Activated effector memory CD4-positive, alpha-beta T cell treated with Interleukin-2 at 50 U/mL for 16 hours (primary cell): Measurements from ENCODE around the gene HDAC3.

Source experiments
- DNase-seq: peaks from one replicate; pipeline ENCODE4 v3.0.0-alpha.2; 2020

Gene HDAC3

DNA sequence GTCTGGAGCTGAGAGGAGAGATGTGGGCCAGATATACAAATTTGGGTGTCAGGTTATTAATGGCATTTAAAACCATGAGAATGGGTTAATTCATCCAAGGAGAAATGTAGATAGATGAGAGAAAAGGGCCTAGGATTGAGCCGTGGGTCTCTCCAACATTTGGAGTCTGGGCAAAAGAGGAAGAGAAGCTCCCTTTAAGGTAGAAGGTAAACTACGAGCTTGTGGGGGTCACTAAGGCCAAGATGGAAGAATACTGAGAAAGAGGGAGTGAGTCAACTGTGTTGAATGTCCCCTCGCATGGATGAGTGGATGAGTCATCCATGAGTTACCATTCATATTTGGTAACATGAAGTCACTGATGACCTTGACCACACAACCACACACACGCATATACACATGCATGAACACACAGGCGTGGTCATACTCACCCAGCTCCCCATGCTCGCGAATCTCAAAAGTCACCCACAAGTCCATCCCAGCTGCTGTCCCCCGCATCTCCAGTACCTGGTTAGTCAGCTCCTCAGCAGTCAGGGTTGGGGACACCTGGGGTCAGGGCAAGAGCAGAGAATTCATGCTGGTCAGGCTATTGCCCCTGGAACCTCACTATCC, 21.4 kb upstream of the HDAC3 start:
- DNase-seq, result no peak

DNA sequence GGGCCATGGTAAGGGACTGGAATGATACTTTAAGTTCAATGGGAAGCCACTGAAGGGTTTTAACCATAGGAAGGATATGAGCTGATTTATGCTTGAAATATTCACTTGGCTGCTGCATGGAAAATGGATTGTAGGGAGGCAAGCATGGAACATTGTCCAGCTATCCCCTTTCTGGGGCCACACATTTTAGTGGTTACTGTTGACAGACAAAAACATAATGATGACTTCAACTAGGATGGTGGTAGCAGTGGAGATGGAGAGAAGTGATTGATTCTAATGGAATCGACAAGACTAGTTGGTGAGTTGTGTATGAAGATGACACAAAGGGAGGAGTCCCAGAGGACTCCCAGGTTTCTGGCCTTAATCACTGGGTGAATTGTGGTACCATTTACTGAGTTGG, 20.8 kb upstream of the HDAC3 start:
- no peak for DNase-seq

DNA sequence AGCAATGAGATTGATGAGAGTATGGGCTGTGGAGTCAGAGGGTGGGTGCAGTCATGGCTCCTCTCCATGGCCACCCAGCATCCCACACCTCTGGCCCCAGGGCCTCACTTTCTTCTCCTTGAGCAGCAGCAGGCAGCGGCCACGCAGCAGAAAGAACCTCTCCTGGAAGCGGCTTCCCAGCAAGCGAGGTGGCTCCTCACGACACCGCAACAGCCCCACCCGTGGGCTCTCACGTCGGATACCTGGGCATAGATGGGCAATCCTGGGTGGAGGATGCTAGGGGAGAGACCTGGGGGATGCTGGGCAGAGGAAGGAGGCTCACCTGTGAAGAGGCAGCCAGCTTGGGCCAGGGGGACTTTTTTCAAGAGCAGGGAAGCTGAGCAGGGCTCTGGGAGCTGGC, 19.7 kb upstream of the HDAC3 start:
- no peak for DNase-seq

DNA sequence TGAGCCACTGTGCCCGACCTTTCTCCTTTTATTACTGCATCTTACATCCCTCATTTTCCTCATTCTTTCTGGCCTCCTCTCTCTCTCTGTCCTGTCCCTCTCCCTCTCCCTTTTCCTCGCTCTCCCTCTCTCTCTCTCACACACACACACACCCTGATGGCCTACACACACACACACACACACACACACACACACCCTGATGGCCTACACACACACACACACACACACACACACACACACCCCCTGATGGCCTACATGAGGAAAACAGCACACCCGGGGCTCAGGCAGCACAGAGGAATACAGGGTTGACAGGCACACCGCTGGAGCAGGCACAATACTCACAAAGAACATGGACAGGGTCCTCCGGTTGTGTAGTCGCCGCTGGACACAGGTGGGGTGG, 18.4 kb upstream of the HDAC3 start:
- no peak for DNase-seq

DNA sequence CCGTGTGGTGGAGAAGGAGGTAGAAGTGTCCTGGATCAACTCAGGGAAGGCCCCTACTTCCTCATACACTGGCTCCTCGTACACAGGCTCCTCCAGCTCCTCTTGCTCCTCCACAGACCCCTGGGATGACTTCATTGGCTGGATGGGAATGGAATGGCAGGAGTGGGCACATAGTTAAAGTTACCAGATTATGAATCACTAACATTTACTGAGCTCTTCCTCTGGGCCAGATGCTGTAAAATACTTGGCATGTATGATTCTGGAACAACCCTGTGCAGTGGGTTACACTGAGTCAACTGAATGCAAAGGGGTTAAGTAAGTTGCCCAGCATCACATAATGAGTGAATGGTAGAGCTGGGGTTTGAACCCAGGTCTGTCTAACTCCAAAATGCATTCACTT, 17.6 kb upstream of the HDAC3 start:
- DNase-seq, result no peak

DNA sequence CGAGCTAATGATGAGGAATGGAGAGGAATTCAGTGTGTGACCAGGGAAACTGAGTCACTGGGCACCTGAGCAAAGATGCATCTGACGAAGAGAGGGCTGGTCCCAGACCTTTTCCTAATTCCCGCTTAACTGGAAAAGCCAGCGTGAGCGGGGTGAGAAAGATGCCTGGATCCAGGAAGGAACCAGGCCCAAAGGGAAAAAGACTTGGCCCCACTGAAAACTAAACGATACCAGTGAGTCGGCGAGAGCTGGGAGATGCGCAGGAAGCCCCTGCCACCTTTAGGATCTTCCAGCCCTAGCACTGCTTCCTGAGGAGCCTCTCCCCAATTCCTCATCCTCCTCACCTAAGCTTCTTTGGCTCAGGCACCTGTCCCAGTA, 15.1 kb upstream of the HDAC3 start:
- no peak for DNase-seq

DNA sequence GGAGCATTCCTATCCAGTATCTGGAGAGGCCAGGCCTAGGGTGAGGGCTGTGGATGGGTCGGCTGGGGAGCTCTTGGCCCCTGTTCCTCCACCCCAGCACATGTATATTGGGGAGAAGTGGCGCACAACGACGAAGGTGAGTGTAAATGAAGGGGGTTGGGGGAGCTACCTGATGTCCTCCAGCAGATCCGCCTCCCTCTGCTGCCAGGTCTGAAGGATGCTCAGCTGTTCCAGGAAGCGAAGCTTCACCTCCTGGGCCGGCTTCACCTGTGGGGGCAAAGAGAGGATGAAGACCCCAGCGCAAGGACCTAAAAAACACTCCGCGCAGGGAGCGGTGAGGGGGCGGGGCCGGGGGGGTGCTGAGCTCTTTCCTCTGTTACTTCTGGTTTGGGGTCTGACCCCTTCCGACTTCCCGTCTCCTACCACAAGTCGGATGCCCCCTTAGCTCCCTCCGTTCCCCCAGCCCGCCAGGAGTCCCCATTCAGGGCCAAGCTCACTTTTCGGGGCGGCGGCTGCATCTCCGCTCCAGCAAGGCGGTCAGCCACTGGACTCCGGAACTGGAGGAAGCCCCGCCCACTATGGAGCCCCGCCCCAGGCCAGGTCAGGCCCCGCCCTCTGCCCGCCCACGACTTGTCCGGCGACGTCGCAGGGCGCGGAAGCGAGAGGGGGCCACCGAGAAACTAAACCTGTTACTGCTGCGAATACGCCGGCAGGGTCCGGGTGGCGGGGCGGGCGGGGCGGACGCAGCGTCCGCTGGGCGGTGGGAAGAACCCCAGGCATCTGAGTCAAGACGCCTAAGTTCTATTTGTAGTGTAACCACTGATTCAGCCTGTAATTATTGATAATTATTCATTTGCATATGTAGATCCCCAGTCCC, 14.4 kb upstream of the HDAC3 start, which contains the start of gene FCHSD1:
Gene FCHSD1, minus strand, starts transcription at position 568 of the 877 bp plus-strand sequence. Its CDS starts 50 bp downstream, at position 518.
- peak; percentile 74 for DNase-seq

DNA sequence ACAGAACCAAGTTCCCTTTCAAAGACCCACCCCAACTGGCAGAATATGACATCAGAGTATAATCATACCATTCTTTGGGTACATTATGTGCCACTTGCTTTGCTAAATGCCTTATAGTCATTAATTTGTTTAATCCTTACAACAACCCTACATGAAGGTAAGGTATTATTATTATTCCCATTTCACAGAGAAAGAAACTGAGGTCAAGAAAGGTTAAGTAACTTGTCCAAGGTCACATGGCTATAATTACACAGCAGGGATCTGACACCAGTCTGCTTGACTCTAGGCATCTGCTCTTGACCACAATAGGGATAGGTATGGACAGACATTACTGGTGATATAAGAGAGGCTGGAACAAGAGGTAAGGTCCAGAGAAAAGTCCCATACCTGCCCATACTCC, 13.3 kb upstream of the HDAC3 start:
- DNase-seq, result no peak

DNA sequence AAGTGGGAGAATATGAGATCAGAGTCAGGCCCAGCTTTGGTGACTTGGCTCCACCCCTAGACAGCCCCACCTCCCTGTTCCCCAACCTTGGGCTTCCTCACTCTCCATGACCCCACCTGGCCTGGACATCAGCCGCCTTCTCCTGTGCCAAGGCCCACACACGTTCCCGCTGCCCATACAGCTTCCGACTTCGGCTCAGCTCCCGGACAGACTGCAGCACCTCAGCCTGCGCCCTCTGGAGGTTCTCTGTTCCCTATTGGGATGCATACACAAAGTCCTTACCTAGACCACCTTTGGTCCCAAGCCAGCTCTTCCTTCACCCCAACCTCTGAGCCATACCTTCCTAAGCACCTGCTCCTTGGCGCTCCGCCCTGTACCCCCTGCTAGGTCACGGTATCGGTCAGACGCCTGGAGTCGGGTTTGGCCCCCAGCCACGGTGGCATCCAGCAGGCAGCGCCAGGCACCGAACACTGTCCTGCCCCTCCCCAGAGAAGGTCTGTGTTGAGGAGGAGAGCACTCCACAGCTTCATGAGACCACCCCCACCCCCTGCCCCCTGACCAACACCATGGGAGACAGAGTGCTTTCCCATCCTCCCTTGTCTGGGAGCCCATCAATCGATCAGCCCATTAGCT, 12.5 kb upstream of the HDAC3 start:
- no peak for DNase-seq

DNA sequence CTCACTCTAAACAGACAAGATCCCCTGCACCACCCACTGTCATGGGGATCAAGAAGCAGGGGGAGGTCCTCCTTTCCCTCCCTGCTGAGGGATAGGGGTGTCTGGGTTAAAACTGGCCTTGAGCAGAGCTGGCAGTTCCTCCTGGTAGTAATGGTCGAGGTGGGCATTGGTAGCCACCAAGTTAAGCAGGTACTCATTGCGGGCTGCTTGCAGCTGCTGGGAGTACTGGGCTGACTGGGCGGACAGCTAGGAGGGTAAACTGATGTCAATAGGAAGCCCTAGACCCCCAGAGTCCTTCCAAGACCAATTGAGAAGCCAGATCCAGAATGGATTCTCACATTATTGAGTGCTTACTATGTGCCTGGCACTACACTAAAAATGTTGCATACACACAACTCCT, 11.2 kb upstream of the HDAC3 start:
- DNase-seq, result no peak

DNA sequence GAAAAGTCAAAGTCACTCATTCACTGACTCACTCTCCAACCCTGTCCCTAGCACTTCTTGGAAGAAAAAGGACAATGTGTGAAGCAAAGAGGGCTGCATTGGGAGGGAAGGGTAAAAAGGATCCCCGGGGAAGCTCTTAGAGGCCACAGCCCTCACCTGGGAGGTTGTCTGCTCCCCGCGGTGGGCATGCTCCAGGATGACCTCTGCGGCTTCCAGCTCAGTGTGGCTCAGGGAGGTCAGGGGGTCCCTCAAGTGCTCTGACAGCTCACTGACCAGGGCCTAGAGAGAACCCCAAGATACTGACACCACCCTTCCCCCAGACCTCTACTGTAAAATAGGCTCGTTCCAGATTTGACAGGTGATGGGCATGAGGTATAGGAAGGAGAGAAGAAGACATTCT, 10.6 kb upstream of the HDAC3 start:
- no peak for DNase-seq

DNA sequence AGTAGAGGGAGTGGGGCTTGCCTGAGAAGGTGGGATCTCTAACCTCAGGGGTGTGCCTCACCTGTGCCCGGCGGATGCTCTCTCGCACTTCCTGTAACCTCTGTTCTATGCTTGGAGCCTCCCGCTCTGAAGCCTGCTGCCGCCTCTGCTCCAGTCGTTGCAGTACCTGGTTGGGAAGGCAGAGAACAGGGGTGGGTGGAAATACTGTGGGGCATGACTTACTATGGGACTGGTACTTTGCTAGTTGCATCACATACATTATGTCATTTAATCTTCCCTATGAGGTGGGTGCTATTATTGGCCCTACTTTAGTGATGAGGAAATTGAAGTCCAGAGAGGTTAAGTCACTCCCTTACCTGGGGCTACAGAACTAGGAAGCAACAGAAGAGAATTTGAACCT, 9.4 kb upstream of the HDAC3 start:
- no peak for DNase-seq

DNA sequence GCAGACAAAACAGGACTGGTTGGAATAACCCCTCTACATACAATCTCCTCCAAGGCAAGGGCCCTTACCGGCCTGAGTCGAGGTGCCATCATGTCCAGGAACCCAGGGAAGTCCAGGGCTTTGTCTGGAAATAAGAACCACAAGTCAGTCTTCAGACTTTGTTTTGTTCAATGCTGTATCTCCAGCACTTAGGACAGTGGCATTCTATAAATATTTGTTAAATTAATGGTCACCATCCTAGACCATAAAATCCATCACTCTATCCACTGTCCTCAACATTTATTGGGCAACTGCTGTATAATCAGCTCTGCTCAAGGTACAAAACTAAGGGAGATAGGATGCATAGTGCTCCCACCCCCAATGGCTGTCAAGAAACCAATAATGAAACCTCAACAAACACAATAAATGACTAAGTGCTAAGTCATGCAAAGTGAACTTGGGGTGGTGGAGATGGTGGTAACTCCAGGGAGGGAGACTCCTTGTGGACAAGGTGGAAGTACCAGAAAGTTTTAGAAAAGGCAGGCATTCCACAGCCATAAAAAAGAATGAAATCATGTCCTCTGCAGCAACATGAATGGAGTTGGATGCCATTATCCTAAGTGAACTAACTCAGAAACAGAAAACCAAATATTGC, 5.1 kb upstream of the HDAC3 start:
- no peak for DNase-seq

DNA sequence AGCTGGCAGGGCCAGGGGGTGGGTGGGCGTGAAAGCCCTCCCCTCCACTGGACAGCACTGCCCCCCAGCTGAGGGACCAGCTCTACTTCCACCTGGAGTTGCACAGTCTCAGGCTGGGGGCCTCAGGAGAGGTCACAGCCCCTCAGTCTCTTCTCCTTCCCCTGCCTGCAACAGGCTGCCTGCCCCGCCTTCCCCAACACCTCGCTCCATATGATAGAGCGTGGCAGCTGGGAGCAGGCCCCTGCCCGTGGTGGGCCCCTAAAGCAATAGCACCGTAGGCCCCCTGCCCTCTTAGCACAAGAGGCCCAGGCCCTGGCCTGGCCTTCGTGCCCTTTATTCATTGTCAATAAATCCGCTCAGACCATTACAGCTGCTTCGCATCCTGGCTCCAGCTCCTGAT, 4.0 kb upstream of the HDAC3 start:
- DNase-seq, result no peak

DNA sequence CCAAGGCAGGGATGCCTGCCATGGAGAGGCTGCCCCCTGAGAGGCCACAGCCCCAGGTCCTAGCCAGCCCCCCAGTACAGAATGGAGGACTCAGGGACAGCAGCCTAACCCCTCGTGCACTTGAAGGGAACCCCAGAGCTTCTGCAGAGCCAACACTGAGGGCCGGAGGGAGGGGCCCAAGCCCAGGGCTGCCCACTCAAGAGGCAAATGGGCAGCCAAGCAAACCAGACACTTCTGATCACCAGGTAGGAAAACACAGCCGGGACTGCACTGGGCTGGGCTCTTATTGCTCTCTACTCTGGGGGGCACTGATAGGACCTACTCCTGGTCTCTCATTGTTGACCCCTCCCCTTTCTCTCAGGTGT, 3.4 kb upstream of the HDAC3 start:
- DNase-seq, result no peak

DNA sequence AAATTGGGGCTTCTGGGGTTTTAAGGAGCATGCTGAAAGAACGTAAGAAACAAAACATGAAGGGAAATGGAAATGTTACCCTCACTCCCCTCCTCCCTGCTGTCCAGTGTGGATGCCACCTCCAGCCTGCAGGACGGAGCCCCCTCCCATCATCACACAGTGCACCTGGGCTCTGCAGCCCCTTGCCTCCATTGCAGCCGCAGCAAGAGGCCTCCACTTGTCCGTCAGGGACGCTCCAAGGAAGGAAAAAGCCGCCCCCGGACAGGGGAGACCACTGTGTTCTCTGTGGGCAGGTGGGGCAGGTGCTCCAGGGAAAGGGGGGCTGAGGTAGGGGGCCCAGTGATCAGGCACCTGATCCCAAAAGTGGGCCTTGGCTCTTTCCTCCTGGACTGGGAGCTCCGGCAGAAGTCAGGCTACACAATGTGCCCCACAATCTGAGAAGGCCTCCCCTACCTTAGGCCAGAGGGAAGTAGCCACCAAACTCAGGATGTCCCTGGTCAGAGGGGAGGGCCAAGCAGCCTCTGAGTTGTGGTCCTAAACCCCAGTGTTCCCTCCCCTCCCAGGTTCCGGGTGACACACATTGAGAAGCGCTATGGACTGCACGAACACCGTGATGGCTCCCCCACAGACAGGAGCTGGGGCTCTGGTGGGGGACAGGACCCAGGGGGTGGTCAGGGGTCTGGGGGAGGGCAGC, 2.9 kb upstream of the HDAC3 start:
- no peak for DNase-seq

DNA sequence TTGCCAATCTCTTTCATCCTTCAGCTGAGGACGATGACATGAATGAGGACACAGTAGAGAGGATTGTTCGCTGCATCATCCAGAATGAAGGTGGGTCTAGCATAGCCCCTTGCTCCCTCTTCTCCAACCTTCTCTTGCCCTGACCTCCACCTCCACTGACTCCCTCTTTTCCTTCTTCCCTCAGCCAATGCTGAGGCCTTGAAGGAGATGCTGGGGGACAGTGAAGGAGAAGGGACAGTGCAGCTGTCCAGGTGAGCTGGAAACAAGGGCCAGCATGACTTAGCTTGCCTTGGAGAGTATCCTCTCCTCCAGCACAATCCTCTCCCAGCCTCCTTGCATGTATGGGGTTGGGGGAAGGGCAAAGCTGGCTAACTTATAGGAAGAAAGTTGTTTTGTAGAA, 2.1 kb upstream of the HDAC3 start:
- DNase-seq, result no peak

DNA sequence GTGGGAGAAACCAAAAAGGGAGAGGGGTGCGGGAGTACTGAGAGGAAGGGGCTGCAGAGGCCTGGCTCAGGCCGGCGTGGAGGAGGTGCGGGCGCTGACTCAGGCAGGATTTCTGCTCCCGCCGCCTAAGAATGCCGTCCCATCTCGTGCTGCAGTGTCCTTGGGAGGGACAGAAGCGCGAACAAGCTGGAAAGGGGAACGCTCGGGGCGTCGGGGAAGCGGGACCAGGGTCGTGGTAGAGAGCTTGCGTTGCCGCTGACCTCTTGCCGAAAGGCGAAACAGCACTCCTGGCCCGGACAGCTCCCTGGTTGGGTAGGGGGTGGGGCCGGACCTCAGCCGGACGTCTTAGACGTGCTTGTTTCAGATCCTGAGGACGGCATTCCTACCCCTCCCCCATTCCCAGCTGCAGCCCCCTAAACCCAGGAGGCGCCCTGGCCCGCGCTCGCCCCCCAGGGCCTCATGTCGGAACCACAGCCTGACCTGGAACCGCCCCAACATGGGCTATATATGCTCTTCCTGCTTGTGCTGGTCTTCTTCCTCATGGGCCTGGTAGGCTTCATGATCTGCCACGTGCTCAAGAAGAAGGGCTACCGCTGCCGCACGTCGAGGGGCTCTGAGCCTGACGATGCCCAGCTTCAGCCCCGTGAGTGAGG, 1.2 kb upstream of the HDAC3 start:
- peak; percentile 45 for DNase-seq

DNA sequence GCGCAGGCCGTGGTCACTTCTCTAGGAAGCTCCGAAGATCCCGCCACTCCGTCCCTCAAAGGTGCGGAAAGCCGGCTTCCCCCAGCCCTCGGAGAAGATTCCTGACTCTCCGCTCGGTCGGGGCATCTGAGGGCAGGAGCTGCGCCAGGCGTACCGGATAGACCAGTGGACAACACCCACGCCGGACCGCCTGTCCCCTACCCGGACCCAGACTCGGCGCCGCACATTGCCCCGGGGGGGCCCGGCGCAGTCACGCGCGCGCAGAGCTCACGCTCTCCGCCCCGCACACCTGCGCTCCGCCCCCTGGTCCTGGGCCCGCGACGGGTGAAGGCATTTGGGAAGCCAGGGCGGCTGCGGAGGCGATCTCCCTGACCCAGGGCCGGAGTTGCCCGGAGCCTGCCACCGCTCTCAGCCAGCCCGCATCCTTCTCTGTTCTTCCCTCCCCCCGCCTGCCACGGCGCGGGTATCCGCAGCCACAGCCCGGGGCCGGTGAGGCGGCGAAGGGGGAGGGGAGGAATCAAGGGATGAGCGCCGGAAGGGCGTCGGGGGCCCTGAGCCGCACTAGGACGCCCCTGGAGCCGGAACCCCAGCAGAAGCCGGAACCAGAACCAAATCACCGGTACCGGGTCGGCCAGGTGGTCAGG, 596 bp upstream of the HDAC3 start:
- DNase-seq, result peak; percentile 48

DNA sequence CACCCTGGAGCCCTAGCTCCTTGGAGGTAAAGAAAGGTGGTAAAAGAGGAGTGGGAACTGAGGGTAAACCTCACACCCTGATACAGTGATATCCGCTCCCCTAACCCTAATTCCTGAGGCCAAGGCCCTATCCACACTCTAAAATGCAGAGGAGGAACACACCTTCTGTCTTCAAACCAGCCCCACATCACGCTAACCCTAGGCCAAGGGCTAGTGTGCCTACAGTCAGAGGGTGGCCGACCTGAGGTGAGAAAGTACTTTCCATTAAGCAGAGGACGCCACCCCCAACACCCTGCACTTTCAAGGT, 590 bp downstream of the HDAC3 start:
- DNase-seq, result no peak

DNA sequence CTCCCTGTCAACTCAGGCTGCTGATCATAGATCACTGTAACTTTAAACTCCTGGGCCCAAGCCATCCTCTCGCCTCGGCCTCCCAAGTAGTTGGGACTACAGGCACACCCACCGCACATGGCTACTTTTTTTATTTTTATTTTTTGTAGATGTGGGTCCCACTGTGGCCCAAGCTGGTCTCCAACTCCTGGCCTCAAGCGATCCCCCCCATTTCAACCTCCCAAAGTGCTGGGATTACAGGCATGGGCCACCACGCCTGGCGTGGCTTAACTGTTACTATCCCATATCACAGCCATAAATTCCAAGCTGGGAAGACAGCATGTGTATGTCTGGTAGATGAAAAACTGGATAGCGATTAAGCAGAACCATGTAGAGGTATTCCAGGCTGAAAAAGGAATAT, 1.0 kb downstream of the HDAC3 start:
- no peak for DNase-seq

DNA sequence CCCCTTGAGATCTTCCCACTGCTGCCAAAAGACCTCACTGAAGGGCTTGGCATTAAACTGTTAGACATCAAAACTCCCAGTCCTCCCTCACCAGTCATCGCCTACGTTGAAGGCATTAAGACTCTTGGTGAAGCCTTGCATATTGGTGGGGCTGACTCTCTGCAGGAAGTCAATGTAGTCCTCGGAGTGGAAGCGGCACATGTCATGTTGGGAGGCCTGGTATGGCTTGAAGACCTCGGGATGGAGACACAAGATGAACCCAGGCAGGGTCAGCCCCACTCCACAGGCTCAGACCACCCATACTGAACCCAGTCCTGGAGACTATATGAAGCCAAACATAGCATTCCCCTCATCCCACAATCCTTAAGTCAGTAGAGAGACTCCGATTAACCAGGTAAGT, 1.9 kb downstream of the HDAC3 start:
- no peak for DNase-seq
